Gastroesophageal sphincter (tissue), 4 donors: ENCODE measurements around the gene MIEN1. TPM values are rescaled to one million over a fixed set of nuclear protein-coding genes. Genes with fewer than 3 reads are reported as not detected.

Experiments used
- ATAC-seq: fragments of 150-250 bp; one replicate; pipeline ENCODE4 v1.9.1; 2016; ENCODE audit warnings: mild to moderate bottlenecking, moderate library complexity
- H3K27ac ChIP-seq, 4 donors: fragments of 200-600 bp; sonication (generic) in 3 of 4; 1 replicate in 3 of 4; 2 replicates in 1 of 4; pipeline ENCODE4 v1.5.1; 2016 to 2019
- H3K27me3 ChIP-seq: fragments of 200-600 bp; sonication (generic); one replicate; pipeline ENCODE4 v1.5.1; 2019
- H3K36me3 ChIP-seq, 2 donors: fragments of 200-600 bp; sonication (generic); one replicate each; pipeline ENCODE4 v1.5.1; 2019; ENCODE audit warnings: control low read depth in 1 of 2
- H3K4me1 ChIP-seq, 3 donors: fragments of 200-600 bp; sonication (generic); 1 replicate in 2 of 3; 2 replicates in 1 of 3; pipeline ENCODE4 v1.5.1; 2016 to 2019; ENCODE audit warnings: control low read depth in 2 of 3
- H3K4me3 ChIP-seq, 2 donors: fragments of 200-600 bp; sonication (generic); one replicate each; pipeline ENCODE4 v1.5.1; 2019; ENCODE audit warnings: mild to moderate bottlenecking in 1 of 2, moderate library complexity in 1 of 2
- H3K9me3 ChIP-seq, 3 donors: fragments of 200-600 bp; sonication (generic); one replicate each; pipeline ENCODE4 v1.5.1; 2017 to 2019; ENCODE audit warnings: control low read depth in 2 of 3
- CTCF ChIP-seq, 4 experiments: fragments of 200-600 bp in 2 of 4; fragments of 450-650 bp in 2 of 4; sonication (generic) in 1 of 4; IDR thresholded peaks; one replicate each; pipeline ENCODE4 v1.5.1; 2017 to 2019; ENCODE audit warnings: antibody characterized with exemption in 4 of 4, mild to moderate bottlenecking in 2 of 4, moderate library complexity in 2 of 4
- EP300 ChIP-seq: sonication (generic); formaldehyde crosslinking; IDR thresholded peaks from one replicate; pipeline ENCODE4 v1.6.1; 2017; ENCODE audit warnings: antibody characterized with exemption, mild to moderate bottlenecking
- POLR2A ChIP-seq, 2 donors: fragments of 450-650 bp; IDR thresholded peaks; one replicate each; pipeline ENCODE4 v1.6.1; 2017; ENCODE audit warnings: antibody characterized with exemption in 2 of 2, mild to moderate bottlenecking in 2 of 2, moderate library complexity in 1 of 2
- POLR2AphosphoS5 ChIP-seq: sonication (generic); formaldehyde crosslinking; IDR thresholded peaks from one replicate; pipeline ENCODE4 v1.6.1; 2017; ENCODE audit warnings: antibody characterized with exemption
- WGBS, 2 donors: methylation state at CpG; one replicate each; pipeline ENCODE4 v1.1.5; 2018; ENCODE audit warnings: low coverage in 1 of 2; 5-methylcytosine and 5-hydroxymethylcytosine counted together
- total RNA-seq, 4 donors: library from RNA; depleted of rRNA; stranded (reverse); fragments of >200 nt; gene quantifications; one replicate each; pipeline ENCODE4 v1.1.0, GENCODE V29; 2016

MIEN1 gene
- total RNA-seq, 4 donors from 2014 or later: 39.4 to 72.4 (median 45.2) TPM

- TF ChIP-seq EP300 (no peak), CTCF (IDR thresholded peaks at IDR 0.05) (no peak), POLR2AphosphoS5 (no peak), POLR2A (IDR thresholded peaks at IDR 0.05) (no peak)
- H3K27me3 ChIP-seq: peaks cover 42% of the 10 kb centered on the region
- no peak for ATAC-seq
- H3K36me3 ChIP-seq: no peaks in the 10 kb centered on the region
- H3K27ac ChIP-seq: no peak overlapping the region
- H3K4me3 ChIP-seq: no peak overlapping the region
- 46 to 61% methylated on average over 2 to 4 of the region's 4 CpGs for WGBS, 2 donors
- H3K4me1 ChIP-seq: no peaks in the 10 kb centered on the region
- H3K9me3 ChIP-seq: no peaks in the 10 kb centered on the region
These were observed 43.7 kb upstream of the MIEN1 start for GRCh38 chr17:39774047-39774446.

GRCh38 chr17:39772987-39773934 lies 42.9 kb upstream of the MIEN1 start:
- no peak for TF ChIP-seq POLR2AphosphoS5
- no peak for TF ChIP-seq EP300
- TF ChIP-seq POLR2A (IDR thresholded peaks at IDR 0.05): no peak
- TF ChIP-seq CTCF (IDR thresholded peaks at IDR 0.05): no peak
- WGBS, 2 donors: 71 to 77% methylated on average over 3 to 5 of the region's 7 CpGs

GRCh38 chr17:39772415-39772814 lies 42.1 kb upstream of the MIEN1 start:
- Histone ChIP-seq H3K27ac (no peak overlapping the region), H3K36me3 (no peaks in the 10 kb centered on the region), H3K27me3 (peaks cover 30% of the 10 kb centered on the region), H3K4me3 (no peak overlapping the region), H3K9me3 (no peaks in the 10 kb centered on the region), H3K4me1 (no peaks in the 10 kb centered on the region)
- no peak for TF ChIP-seq CTCF (IDR thresholded peaks at IDR 0.05)
- no peak for TF ChIP-seq EP300
- no peak for TF ChIP-seq POLR2AphosphoS5
- TF ChIP-seq POLR2A (IDR thresholded peaks at IDR 0.05): no peak
- ATAC-seq: no peak

More at GRCh38 chr17:39772987-39773934, 42.9 kb upstream of the MIEN1 start:
- no peaks in the 10 kb centered on the region for H3K9me3 ChIP-seq
- ATAC-seq: no peak
- H3K4me1 ChIP-seq: no peaks in the 10 kb centered on the region
- H3K27ac ChIP-seq: no peak overlapping the region
- H3K27me3 ChIP-seq: peaks cover 35% of the 10 kb centered on the region
- H3K36me3 ChIP-seq: no peaks in the 10 kb centered on the region
- H3K4me3 ChIP-seq: no peak overlapping the region

- 60 to 64% methylated on average over 7 to 8 of the region's 8 CpGs for WGBS, 2 donors
These were observed 39.7 kb upstream of the MIEN1 start for GRCh38 chr17:39769974-39770587.

More at GRCh38 chr17:39769974-39770587, 39.7 kb upstream of the MIEN1 start:
- peaks cover 30% of the 10 kb centered on the region for H3K27me3 ChIP-seq
- no peaks in the 10 kb centered on the region for H3K4me1 ChIP-seq
- no peak for TF ChIP-seq POLR2A (IDR thresholded peaks at IDR 0.05)
- TF ChIP-seq EP300: no peak
- no peak for TF ChIP-seq CTCF (IDR thresholded peaks at IDR 0.05)
- TF ChIP-seq POLR2AphosphoS5: no peak
- H3K27ac ChIP-seq: no peak overlapping the region
- ATAC-seq: no peak
- no peaks in the 10 kb centered on the region for H3K36me3 ChIP-seq
- H3K4me3 ChIP-seq: no peak overlapping the region
- no peaks in the 10 kb centered on the region for H3K9me3 ChIP-seq
